ENCODE data around the gene PIK3CD.

GRCh38 chr1:9728451-9729295 lies 77.1 kb downstream of the PIK3CD start:
- TF ChIP-seq POLR2AphosphoS5 (IDR thresholded peaks at IDR 0.05; ENCODE audit: insufficient read depth in 1 of 2, low read depth in 1 of 2), result no peak
- no peak for TF ChIP-seq CTCF (IDR thresholded peaks at IDR 0.05)
- no peak for TF ChIP-seq POLR2A (IDR thresholded peaks at IDR 0.05)

All from vagina (tissue), 2 donors.